NCI-H146 (cell line): ENCODE results near the gene SERPINA4.

Source experiments
- DNase-seq: peaks from one replicate; lab custom pipeline; 2025; lab: John Stamatoyannopoulos, UW

Gene SERPINA4

GRCh38 chr14:94560751-94561655 lies at the start of gene SERPINA4:
SERPINA4 (plus strand) TSS chr14:94561442; CDS start chr14:94563483, 2,041 bp downstream.
- no peak for DNase-seq

DNA sequence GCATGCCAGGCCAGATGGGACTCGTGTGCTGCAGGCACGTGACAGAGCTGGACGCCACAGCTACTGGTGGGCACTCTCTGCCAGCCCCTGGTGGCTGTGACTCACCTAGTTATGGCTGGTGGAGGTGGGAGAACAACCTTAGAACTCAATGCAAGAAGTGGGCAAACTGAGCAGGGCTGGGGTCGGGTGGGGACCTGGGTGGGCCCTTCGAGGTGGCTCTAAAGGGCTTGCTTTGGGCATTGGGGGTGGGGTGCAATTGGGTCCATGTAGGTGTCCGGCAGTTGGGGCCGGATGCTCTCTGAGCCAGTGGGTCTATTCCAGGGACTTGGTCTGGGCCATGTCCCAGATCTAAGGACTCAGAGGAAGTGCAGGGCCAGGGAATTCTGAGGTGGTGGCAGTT lies 46.9 kb upstream of the SERPINA4 start:
- no peak for DNase-seq

DNA sequence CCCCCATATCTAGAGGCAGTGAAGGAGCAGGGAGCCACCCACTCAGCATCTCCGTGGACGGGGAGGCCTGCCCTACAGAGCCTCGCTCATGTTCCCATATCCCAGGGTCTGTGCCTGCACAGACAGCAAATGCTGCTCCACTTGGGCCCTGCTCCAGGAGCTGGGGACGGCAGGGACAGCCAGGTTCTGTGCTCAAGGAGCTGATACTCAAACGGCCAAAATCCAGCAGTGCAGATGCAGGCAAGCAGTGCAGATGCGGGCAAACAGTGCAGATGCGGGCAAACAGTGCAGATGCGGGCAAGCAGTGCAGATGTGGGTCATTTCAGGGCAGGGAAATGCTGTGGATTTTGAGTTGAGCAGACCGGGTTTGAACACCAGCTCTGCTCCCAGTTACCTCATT lies 45.8 kb upstream of the SERPINA4 start:
- DNase-seq: no peak

DNA sequence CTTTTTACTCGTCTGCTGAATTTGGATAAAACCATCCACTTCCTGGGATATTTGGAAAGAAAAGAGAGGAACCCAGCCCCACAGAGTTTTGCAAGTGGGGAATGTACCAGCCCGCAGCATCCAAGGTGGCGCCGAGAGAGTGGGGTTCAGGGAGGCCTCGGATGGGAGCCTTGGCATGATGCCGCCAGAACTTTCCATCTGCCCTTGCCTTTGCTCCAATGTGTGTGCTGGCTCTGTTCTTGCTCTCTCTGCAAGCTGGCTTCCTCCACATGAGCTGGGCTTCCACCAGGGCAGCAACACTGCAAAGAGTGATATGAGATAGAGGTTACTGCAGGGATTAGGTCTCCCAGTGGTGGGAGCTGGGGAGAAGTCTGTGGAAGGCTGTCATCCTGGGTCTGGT lies 45.4 kb upstream of the SERPINA4 start:
- DNase-seq: no peak

GRCh38 chr14:94517248-94517640 lies 44.0 kb upstream of the SERPINA4 start:
- DNase-seq: no peak

GRCh38 chr14:94517641-94518257 lies 43.5 kb upstream of the SERPINA4 start:
- DNase-seq: no peak

DNA sequence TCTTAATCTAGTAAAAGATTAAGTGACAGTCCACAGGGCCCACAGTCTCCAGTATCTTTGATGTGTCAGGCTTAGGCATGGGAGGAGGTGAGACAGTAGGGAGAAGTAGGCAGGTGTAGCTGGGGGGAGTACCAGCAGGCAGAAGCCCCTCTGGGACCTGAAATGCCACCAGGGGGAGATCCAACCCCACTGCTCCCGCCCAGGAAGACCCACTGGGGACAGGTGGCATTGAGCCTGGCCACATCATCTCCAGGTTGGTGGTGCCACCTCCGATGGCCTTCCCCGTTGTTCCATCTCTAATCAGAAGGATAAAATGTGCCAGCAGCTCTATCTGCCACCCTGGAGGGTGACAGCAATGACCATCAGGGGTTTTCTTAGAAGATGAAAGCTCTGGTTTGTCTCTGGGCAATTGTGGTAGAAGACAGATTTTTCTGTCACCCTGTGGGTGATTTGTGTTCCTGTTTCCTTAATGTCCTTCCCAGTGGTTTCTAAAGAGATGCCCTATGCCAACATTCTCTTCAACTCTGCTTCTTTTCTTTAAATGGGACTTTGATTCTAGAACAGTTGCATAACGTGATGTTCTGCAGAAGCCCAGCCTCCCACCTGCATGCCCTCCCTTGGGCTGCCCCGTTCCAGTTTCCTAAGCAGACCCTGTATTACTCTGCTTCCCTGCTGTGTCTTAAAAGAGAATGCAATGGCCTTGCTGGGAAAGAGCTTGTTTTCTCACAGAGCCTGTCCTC lies 39.7 kb upstream of the SERPINA4 start:
- DNase-seq: no peak

- no peak for DNase-seq
Measured at GRCh38 chr14:94522115-94522724, 39.0 kb upstream of the SERPINA4 start.

GRCh38 chr14:94523265-94523664 lies 38.0 kb upstream of the SERPINA4 start:
- DNase-seq: no peak

DNA sequence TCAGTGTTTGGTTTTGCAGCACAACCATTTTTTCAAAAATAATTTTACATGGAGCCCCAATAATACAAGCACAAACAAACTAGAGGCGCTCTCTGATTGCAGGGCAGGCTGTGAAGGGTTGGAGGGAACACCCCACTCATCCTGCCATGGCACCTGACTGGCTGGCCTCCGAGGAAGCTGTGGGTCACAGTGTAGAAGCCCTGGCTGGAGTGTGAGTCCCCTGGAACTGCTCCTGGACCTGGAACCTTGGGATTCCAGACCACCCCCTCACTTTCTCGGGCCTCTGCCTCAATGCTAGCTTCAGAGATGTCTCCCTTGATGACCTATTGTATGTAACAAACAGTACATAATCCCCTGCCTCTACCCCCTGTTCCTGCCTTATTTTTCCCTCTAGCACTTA lies 37.1 kb upstream of the SERPINA4 start:
- no peak for DNase-seq

DNA sequence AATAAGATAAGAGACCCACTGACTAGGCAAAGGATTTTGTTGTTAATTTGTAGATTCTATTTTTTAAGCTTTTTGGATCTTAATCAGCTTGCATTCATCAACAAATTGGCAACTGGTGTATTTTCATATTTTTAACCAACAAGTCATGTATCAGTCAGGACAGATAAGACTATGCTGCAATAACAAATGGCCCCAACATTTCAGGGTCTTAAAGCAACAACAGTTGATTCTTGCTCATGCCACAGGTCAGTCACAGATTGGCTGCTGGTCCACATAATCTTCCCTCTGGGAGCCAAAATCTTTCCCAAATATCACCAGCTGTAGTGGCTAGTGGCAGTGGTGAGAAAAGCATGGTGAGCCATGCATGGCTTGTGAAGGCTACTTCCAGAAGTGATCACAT lies 30.1 kb upstream of the SERPINA4 start:
- DNase-seq: no peak

- DNase-seq: no peak
Measured at GRCh38 chr14:94532447-94532846, 28.8 kb upstream of the SERPINA4 start.

DNA sequence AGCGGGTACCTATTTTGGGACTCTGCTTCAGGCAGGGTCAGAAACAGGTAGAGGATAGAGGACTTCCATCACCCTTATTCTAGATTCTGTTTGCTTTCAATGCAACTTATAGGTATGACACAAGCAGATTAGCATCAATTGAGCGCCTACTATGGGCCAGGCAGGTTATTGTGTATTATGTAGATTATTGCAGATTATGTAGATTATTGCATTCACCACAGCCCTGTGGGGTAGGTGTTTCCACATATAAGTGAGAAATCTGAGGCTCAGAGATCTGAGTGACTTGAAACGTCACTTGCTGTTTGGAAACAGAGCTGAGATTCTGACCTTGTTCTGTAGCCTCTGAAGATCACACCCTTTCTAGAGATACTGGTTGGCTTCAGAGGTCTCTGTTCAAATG lies 25.7 kb upstream of the SERPINA4 start:
- no peak for DNase-seq

- no peak for DNase-seq
Measured at GRCh38 chr14:94536836-94537235, 24.4 kb upstream of the SERPINA4 start.

DNA sequence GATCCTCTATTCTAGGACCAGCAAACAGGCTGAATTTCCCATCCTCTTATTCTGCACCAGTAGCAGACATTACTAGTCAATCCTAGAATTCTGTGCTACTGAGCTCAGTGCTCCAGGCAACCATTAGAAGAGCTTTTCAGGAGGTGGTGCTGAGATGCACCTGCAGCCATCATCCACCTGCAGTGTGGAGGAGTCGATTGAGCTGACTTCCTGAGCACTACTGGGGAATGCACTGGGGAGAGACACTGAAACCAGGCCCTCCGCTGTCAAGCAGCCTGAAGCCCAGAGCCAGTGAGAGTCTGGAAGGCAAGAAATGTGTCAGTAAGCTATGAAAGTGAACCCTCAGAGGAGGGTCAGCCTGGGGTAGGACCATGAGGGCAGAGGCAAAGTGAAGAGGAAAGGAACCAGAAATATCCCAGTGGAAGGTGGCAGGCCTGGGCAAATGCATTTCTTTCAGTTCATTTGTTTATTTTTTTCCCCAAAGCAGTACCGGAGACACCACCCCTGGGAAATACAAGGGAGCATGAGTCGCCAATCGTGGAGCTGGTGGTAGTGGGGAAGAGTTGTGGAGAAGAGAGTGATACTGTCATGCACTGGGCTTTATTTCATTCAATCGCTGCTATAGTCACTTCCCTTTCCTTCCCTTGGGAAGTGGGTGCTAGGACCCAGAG lies 23.0 kb upstream of the SERPINA4 start:
- DNase-seq: no peak

DNA sequence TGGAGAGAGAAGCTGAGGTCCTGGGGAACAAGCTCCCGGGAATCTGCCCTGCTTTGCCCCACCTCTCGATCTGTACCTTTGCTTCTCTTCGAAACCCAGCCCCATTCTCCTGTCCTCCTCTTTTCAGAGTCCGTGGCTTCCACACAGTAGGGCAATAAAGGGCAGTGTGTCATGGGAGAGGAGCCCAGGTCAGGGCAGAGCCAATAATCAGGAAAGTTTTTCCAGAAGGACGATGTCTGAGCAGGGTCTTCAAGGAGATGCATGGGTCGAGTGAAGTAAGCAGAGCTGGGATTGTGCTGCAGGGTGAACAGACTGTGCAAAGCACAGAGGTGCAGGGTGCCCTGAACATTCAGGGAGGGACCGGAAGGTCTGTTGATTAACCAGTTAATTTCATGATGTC lies 22.1 kb upstream of the SERPINA4 start:
- no peak for DNase-seq

GRCh38 chr14:94540031-94540794 lies 21.0 kb upstream of the SERPINA4 start:
- no peak for DNase-seq

DNA sequence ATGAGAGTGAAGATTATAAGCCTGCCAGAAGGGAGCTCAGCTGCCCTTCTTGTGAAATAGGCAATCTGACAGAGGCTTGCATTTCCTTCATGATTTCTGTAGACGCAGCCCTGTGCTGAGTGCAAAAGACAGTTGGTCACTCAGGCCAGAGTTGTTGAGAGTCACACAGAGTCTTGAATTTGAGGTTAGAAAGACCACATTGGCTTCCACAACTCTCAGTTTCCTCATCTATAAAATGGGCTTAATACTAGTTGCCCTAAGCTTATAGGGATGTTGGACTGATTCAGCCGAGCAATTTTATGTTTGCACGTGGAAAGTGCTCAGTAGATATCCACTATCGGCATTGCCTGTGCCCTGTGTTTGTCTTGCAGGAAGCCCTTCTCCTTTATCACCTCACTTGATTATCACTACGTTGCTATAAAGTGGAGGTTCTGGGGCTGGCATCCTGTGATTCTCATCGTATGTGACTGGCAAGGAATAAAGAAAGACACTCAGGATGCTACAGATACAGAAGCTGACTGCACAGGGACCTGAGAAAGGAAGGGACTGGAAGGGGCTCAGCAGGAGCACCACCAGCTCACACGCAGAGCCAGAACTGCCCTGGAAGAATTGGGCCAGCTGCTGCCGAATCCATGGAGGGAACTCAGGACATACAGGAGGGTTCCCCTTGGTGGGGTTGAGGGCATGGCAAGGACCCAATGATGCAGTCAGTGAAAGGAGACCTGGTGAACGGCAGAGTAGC lies 19.8 kb upstream of the SERPINA4 start:
- DNase-seq: no peak

- no peak for DNase-seq
Measured at GRCh38 chr14:94542111-94542810, 19.0 kb upstream of the SERPINA4 start.
